Measurements from ENCODE around the gene PMM1. TPM values are rescaled to one million over a fixed set of nuclear protein-coding genes. Genes with fewer than 3 reads are reported as not detected.

The PMM1 gene
- total and polyA plus RNA-seq, 2 donors from 2014 or later, result 36.4 to 127 TPM

GRCh38 chr22:41550952-41551491 is 38.6 kb downstream of the PMM1 start:
- TF ChIP-seq CTCF (IDR thresholded peaks at IDR 0.05; ENCODE audit: borderline replicate concordance, extremely low read depth, insufficient read depth), result no peak
- Histone ChIP-seq H3K4me3 (ENCODE audit: low read length in 3 of 3) (no peak overlapping the region), H3K9ac (ENCODE audit: low read length in 3 of 3) (no peak overlapping the region), H3K4me1 (ENCODE audit: control insufficient read depth in 2 of 3, insufficient read depth in 2 of 3, low read depth in 1 of 3, low read length in 3 of 3) (peaks cover 0 to 3% (median 3%) of the 10 kb centered on the region in 3 donors), H3K27me3 (ENCODE audit: control insufficient read depth, insufficient read depth, low read length) (no peaks in the 10 kb centered on the region), H3K27ac (ENCODE audit: low read depth in 2 of 2, low read length in 2 of 2) (no peak overlapping the region), H3K9me3 (ENCODE audit: control insufficient read depth in 2 of 3, insufficient read depth in 1 of 3, low read length in 3 of 3) (no peaks in the 10 kb centered on the region), H3K36me3 (ENCODE audit: control insufficient read depth in 2 of 3, insufficient read depth in 3 of 3, low read length in 3 of 3) (no peaks in the 10 kb centered on the region)
- intact Hi-C loops (cut with DNase I), result no loop called here
- DNase-seq (peak in 1 of 5 donors; percentile 66), FAIRE-seq (no peak)

- Histone ChIP-seq H3K9ac (ENCODE audit: low read length in 3 of 3) (no peak overlapping the region), H3K27ac (ENCODE audit: low read depth in 2 of 2, low read length in 2 of 2) (peak overlapping the region in 1 of 2 donors; percentile 22), H3K4me3 (ENCODE audit: low read length in 3 of 3) (no peak overlapping the region), H3K36me3 (ENCODE audit: control insufficient read depth in 2 of 3, insufficient read depth in 3 of 3, low read length in 3 of 3) (no peaks in the 10 kb centered on the region), H3K4me1 (ENCODE audit: control insufficient read depth in 2 of 3, insufficient read depth in 2 of 3, low read depth in 1 of 3, low read length in 3 of 3) (peaks cover 0 to 6% (median 6%) of the 10 kb centered on the region in 3 donors), H3K27me3 (ENCODE audit: control insufficient read depth, insufficient read depth, low read length) (no peaks in the 10 kb centered on the region), H3K9me3 (ENCODE audit: control insufficient read depth in 2 of 3, insufficient read depth in 1 of 3, low read length in 3 of 3) (no peaks in the 10 kb centered on the region)
- FAIRE-seq, result no peak
- TF ChIP-seq CTCF (IDR thresholded peaks at IDR 0.05; ENCODE audit: borderline replicate concordance, extremely low read depth, insufficient read depth), result no peak
- DNase-seq, result no peak
- intact Hi-C loops (cut with DNase I), result no loop called here
Measured at GRCh38 chr22:41548830-41549211, 40.8 kb downstream of the PMM1 start.

GRCh38 chr22:41544671-41545476 is 44.8 kb downstream of the PMM1 start:
- no peaks in the 10 kb centered on the region for H3K27me3 ChIP-seq (ENCODE audit: control insufficient read depth, insufficient read depth, low read length)
- peaks cover 0 to 11% (median 6%) of the 10 kb centered on the region in 3 donors for H3K4me1 ChIP-seq (ENCODE audit: control insufficient read depth in 2 of 3, insufficient read depth in 2 of 3, low read depth in 1 of 3, low read length in 3 of 3)
- peak overlapping the region in 2 of 3 donors; percentile 28 to 60 for H3K9ac ChIP-seq (ENCODE audit: low read length in 3 of 3)
- peak overlapping the region in 1 of 2 donors; percentile 80 for H3K27ac ChIP-seq (ENCODE audit: low read depth in 2 of 2, low read length in 2 of 2)
- no peaks in the 10 kb centered on the region for H3K9me3 ChIP-seq (ENCODE audit: control insufficient read depth in 2 of 3, insufficient read depth in 1 of 3, low read length in 3 of 3)
- TF ChIP-seq CTCF (IDR thresholded peaks at IDR 0.05; ENCODE audit: borderline replicate concordance, extremely low read depth, insufficient read depth), result no peak
- FAIRE-seq (no peak), DNase-seq (no peak)
- intact Hi-C loops (cut with DNase I), result no loop called here
- peak overlapping the region; percentile 47 to 82 (median 57) for H3K4me3 ChIP-seq (ENCODE audit: low read length in 3 of 3)
- H3K36me3 ChIP-seq (ENCODE audit: control insufficient read depth in 2 of 3, insufficient read depth in 3 of 3, low read length in 3 of 3), result peaks cover 0 to 2% (median 0%) of the 10 kb centered on the region in 3 donors
